DMS53 (cell line): ENCODE data around the gene CASR.

Source experiments
- DNase-seq: peaks from one replicate; lab custom pipeline; 2025; lab: John Stamatoyannopoulos, UW

Gene CASR

GRCh38 chr3:122257644-122258364 lies 74.3 kb downstream of the CASR start:
- DNase-seq, result no peak

- DNase-seq, result peak; percentile 88
These were observed 75.4 kb downstream of the CASR start for GRCh38 chr3:122258757-122259371.

GRCh38 chr3:122260206-122260605 lies 76.7 kb downstream of the CASR start:
- DNase-seq, result no peak

- no peak for DNase-seq
These were observed 79.6 kb downstream of the CASR start for GRCh38 chr3:122263058-122263457.

GRCh38 chr3:122263974-122264588 lies 80.6 kb downstream of the CASR start:
- no peak for DNase-seq

GRCh38 chr3:122265957-122266356 lies 82.5 kb downstream of the CASR start:
- DNase-seq, result no peak

GRCh38 chr3:122268257-122269024 lies 85.0 kb downstream of the CASR start:
- no peak for DNase-seq

- no peak for DNase-seq
These were observed 85.6 kb downstream of the CASR start for GRCh38 chr3:122269045-122269444.

GRCh38 chr3:122271246-122271898 lies 87.9 kb downstream of the CASR start:
- DNase-seq, result no peak

GRCh38 chr3:122272879-122273278 lies 89.4 kb downstream of the CASR start:
- no peak for DNase-seq

GRCh38 chr3:122273498-122273897 lies 90.0 kb downstream of the CASR start:
- no peak for DNase-seq

- DNase-seq, result no peak
These were observed 98.4 kb downstream of the CASR start for GRCh38 chr3:122281891-122282290.

GRCh38 chr3:122283796-122284445 lies 100.5 kb downstream of the CASR start:
- peak; percentile 18 for DNase-seq

GRCh38 chr3:122284486-122284885 lies 101.0 kb downstream of the CASR start:
- DNase-seq, result no peak

GRCh38 chr3:122294359-122294758 lies 110.9 kb downstream of the CASR start:
- DNase-seq, result no peak

- no peak for DNase-seq
These were observed 112.0 kb downstream of the CASR start for GRCh38 chr3:122295266-122296062.

GRCh38 chr3:122298239-122298638 lies 114.8 kb downstream of the CASR start:
- DNase-seq, result no peak

- no peak for DNase-seq
These were observed 115.7 kb downstream of the CASR start for GRCh38 chr3:122299215-122299614.

- peak; percentile 53 for DNase-seq
These were observed 116.5 kb downstream of the CASR start for GRCh38 chr3:122299872-122300460.

GRCh38 chr3:122301063-122301462 lies 117.6 kb downstream of the CASR start:
- DNase-seq, result no peak
